ENCODE data around the gene ARHGEF3.

- TF ChIP-seq, protein P1, sequence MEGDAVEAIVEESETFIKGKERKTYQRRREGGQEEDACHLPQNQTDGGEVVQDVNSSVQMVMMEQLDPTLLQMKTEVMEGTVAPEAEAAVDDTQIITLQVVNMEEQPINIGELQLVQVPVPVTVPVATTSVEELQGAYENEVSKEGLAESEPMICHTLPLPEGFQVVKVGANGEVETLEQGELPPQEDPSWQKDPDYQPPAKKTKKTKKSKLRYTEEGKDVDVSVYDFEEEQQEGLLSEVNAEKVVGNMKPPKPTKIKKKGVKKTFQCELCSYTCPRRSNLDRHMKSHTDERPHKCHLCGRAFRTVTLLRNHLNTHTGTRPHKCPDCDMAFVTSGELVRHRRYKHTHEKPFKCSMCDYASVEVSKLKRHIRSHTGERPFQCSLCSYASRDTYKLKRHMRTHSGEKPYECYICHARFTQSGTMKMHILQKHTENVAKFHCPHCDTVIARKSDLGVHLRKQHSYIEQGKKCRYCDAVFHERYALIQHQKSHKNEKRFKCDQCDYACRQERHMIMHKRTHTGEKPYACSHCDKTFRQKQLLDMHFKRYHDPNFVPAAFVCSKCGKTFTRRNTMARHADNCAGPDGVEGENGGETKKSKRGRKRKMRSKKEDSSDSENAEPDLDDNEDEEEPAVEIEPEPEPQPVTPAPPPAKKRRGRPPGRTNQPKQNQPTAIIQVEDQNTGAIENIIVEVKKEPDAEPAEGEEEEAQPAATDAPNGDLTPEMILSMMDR (IDR thresholded peaks at IDR 0.05), result no peak
- no peak for TF ChIP-seq POLR2A (IDR thresholded peaks at IDR 0.05)
Measured at GRCh38 chr3:56838448-56838847, 36.7 kb upstream of the ARHGEF3 start.

Measured in lower leg skin (tissue), 3 donors.